Measurements from ENCODE around the gene SORCS3. TPM values are rescaled to one million over a fixed set of nuclear protein-coding genes. Genes with fewer than 3 reads are reported as not detected.

The SORCS3 gene
- polyA plus RNA-seq, 6 donors from 2014 or later, result not detected

DNA sequence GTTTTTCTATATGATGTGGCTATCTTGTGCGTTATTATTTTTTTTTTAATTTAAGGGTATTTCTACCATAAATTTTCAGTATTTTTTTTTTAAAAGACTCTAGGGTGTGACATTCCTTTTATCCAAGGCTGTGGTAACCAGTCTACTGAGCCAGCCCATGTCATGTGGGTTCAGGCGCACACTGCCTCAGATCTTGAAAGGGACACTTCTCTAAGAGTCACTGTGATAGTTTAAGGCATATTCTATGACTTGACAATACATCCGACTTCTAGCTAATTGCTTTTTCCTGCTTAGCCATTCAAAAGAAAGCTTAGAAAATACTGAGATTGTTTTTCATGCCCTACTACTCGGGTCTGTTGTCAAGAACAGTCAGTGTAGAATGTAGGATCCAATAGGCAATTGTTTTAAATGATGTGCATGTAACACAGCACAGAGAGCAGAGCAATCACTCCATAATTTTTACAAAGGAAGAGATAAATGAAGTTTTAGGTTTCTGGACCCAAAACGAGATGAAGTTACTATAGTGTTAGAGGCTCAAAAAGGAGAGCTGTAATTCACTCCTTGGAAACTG is 263.7 kb downstream of the SORCS3 start:
- peaks cover 5 to 9% (median 8%) of the 10 kb centered on the region in 3 donors for H3K27me3 Mint-ChIP-seq
- peaks cover 0 to 2% (median 0%) of the 10 kb centered on the region in 7 donors for H3K9me3 Mint-ChIP-seq
- DNase-seq (no peak), ATAC-seq (ENCODE audit: low read depth in 2 of 2) (no peak)
- H3K27ac Mint-ChIP-seq, result no peak overlapping the region
- no peaks in the 10 kb centered on the region for H3K4me1 Mint-ChIP-seq
- H3K4me3 Mint-ChIP-seq, result no peak overlapping the region
- H3K36me3 Mint-ChIP-seq, result no peaks in the 10 kb centered on the region

DNA sequence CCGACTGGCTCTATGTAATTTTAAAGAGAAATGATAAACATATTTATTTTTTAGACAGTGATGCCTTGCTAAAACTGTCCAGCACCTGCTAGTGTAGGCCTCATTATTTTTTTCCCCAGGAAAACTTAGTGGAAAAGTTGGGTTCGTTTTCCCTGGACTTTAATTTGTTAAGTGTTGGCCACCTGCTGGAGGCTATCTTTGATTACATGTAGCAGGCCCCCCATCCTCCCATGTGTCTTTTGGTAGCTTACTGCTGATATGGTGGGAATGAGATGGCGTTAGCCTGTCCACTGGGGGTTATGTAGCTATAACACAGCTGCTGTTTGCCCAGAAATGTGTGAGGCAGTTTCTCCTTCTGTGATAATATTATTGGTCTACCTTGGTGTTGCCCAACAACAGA is 265.0 kb downstream of the SORCS3 start:
- ATAC-seq (ENCODE audit: low read depth in 2 of 2) (no peak), DNase-seq (no peak)
- Mint-ChIP-seq H3K4me1 (no peaks in the 10 kb centered on the region), H3K27ac (no peak overlapping the region), H3K4me3 (no peak overlapping the region), H3K9me3 (peaks cover 0 to 2% (median 0%) of the 10 kb centered on the region in 7 donors), H3K27me3 (peaks cover 5 to 8% (median 5%) of the 10 kb centered on the region in 3 donors), H3K36me3 (no peaks in the 10 kb centered on the region)

- Mint-ChIP-seq H3K36me3 (no peaks in the 10 kb centered on the region), H3K27me3 (peaks cover 5 to 8% (median 5%) of the 10 kb centered on the region in 3 donors), H3K27ac (no peak overlapping the region), H3K9me3 (peaks cover 0 to 2% (median 0%) of the 10 kb centered on the region in 7 donors), H3K4me3 (no peak overlapping the region), H3K4me1 (no peaks in the 10 kb centered on the region)
- ATAC-seq (ENCODE audit: low read depth in 2 of 2) (no peak), DNase-seq (no peak)
Observed at GRCh38 chr10:104907521-104907920, 266.4 kb downstream of the SORCS3 start.

- Mint-ChIP-seq H3K9me3 (peaks cover 0 to 3% (median 0%) of the 10 kb centered on the region in 7 donors), H3K4me3 (no peak overlapping the region), H3K4me1 (no peaks in the 10 kb centered on the region), H3K36me3 (no peaks in the 10 kb centered on the region), H3K27ac (no peak overlapping the region), H3K27me3 (peaks cover 5 to 8% (median 5%) of the 10 kb centered on the region in 3 donors)
- DNase-seq (no peak), ATAC-seq (ENCODE audit: low read depth in 2 of 2) (no peak)
Observed at GRCh38 chr10:104908581-104908980, 267.5 kb downstream of the SORCS3 start.

DNA sequence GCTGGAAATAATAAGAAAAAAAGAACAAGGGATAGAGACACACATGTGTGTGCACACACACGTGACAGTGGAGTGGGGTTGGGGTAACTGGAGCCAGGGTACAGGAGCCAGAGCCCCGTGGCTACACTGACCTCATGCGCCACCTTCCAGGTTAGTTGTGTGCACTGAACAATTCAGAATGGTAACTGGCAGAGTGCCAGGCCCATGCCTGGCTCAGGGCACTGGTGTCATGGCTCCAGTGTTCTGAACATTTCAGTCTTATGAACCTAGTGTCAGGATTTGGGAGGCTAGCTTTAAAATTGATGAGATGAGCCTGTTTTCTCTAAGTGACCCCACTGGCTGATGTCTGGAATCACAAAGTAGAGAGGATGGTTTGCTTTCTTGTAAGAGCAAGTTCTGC is 269.6 kb downstream of the SORCS3 start:
- H3K27ac Mint-ChIP-seq, result peak overlapping the region in 1 of 6 donors; percentile 9
- H3K36me3 Mint-ChIP-seq, result no peaks in the 10 kb centered on the region

GRCh38 chr10:104913390-104913789 is 272.3 kb downstream of the SORCS3 start:
- DNase-seq (no peak), ATAC-seq (ENCODE audit: low read depth in 2 of 2) (no peak)
- no peaks in the 10 kb centered on the region for H3K36me3 Mint-ChIP-seq
- H3K27ac Mint-ChIP-seq, result no peak overlapping the region
- no peaks in the 10 kb centered on the region for H3K4me1 Mint-ChIP-seq
- H3K4me3 Mint-ChIP-seq, result no peak overlapping the region
- peaks cover 0 to 5% (median 2%) of the 10 kb centered on the region in 7 donors for H3K9me3 Mint-ChIP-seq
- no peaks in the 10 kb centered on the region for H3K27me3 Mint-ChIP-seq

More for the DNA sequence above, 269.6 kb downstream of the SORCS3 start:
- ATAC-seq (ENCODE audit: low read depth in 2 of 2), result no peak
- no peak overlapping the region for H3K4me3 Mint-ChIP-seq
- H3K4me1 Mint-ChIP-seq, result no peaks in the 10 kb centered on the region
- H3K9me3 Mint-ChIP-seq, result peaks cover 0 to 5% (median 2%) of the 10 kb centered on the region in 7 donors
- H3K27me3 Mint-ChIP-seq, result peaks cover under 1 to 2% (median under 1%) of the 10 kb centered on the region in 3 donors
- no peak for DNase-seq

DNA sequence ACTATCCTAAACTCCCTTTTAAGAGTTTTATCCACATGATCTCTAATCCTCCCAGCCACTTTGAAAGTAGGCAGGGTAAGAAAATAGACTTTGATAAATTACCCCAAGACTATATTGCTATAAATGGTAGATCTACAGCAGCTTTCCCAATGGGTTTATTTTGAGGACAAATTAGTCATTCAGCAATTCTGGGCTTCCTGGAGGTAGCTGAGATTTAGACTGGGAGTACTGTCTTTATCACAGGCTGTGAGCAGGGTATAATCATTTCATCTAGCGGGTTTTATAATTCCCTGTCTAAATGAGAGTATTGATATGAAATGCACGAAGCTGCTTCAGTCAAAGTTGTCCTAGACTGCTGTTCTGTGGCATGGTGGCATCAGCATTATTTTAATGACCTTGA is 279.4 kb downstream of the SORCS3 start:
- Mint-ChIP-seq H3K27me3 (peaks cover 0 to 4% (median 0%) of the 10 kb centered on the region in 3 donors), H3K27ac (no peak overlapping the region), H3K4me3 (no peak overlapping the region)

DNA sequence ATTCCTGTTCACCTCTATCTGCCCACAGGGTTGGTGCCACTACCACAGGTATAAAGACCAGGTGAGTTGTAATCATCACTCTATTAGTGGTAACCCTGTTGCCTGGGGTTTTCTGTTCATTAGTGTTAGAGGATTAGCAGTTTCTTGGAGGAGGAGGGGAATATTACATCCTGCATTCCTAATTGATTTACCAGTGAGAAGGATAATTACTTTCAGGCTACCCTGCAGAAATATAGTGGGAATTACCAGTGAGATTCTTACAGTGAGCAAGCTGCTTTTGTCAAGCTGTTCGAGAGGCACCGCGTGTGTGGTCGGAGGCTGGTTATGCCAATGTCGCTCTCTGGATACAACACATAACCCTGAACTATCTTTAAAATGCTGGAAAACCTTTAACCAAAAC is 280.7 kb downstream of the SORCS3 start:
- ATAC-seq (ENCODE audit: low read depth in 2 of 2), result no peak
- Mint-ChIP-seq H3K4me3 (no peak overlapping the region), H3K4me1 (no peaks in the 10 kb centered on the region), H3K9me3 (no peaks in the 10 kb centered on the region), H3K27ac (no peak overlapping the region), H3K27me3 (peaks cover 0 to 4% (median 0%) of the 10 kb centered on the region in 3 donors), H3K36me3 (no peaks in the 10 kb centered on the region)
- DNase-seq, result no peak

More for the DNA sequence above, 279.4 kb downstream of the SORCS3 start:
- H3K9me3 Mint-ChIP-seq, result no peaks in the 10 kb centered on the region
- H3K36me3 Mint-ChIP-seq, result no peaks in the 10 kb centered on the region
- DNase-seq, result no peak
- ATAC-seq (ENCODE audit: low read depth in 2 of 2), result no peak
- H3K4me1 Mint-ChIP-seq, result no peaks in the 10 kb centered on the region

GRCh38 chr10:104922810-104923209 is 281.7 kb downstream of the SORCS3 start:
- H3K36me3 Mint-ChIP-seq, result no peaks in the 10 kb centered on the region
- peaks cover 0 to 4% (median 0%) of the 10 kb centered on the region in 3 donors for H3K27me3 Mint-ChIP-seq
- ATAC-seq (ENCODE audit: low read depth in 2 of 2) (no peak), DNase-seq (no peak)
- no peak overlapping the region for H3K4me3 Mint-ChIP-seq
- no peaks in the 10 kb centered on the region for H3K9me3 Mint-ChIP-seq
- no peaks in the 10 kb centered on the region for H3K4me1 Mint-ChIP-seq
- no peak overlapping the region for H3K27ac Mint-ChIP-seq

- H3K27ac Mint-ChIP-seq, result no peak overlapping the region
- ATAC-seq (ENCODE audit: low read depth in 2 of 2), result no peak
- H3K27me3 Mint-ChIP-seq, result peaks cover 0 to 4% (median 0%) of the 10 kb centered on the region in 3 donors
- no peaks in the 10 kb centered on the region for H3K4me1 Mint-ChIP-seq
- no peaks in the 10 kb centered on the region for H3K36me3 Mint-ChIP-seq
- H3K9me3 Mint-ChIP-seq, result no peaks in the 10 kb centered on the region
- DNase-seq, result no peak
- H3K4me3 Mint-ChIP-seq, result no peak overlapping the region
Observed at GRCh38 chr10:104923501-104923900, 282.4 kb downstream of the SORCS3 start.

- peaks cover 0 to 4% (median 0%) of the 10 kb centered on the region in 3 donors for H3K27me3 Mint-ChIP-seq
- no peaks in the 10 kb centered on the region for H3K9me3 Mint-ChIP-seq
- H3K4me3 Mint-ChIP-seq, result no peak overlapping the region
- no peak for DNase-seq
- no peak overlapping the region for H3K27ac Mint-ChIP-seq
- H3K36me3 Mint-ChIP-seq, result no peaks in the 10 kb centered on the region
- no peak for ATAC-seq (ENCODE audit: low read depth in 2 of 2)
- H3K4me1 Mint-ChIP-seq, result no peaks in the 10 kb centered on the region
Observed at GRCh38 chr10:104924101-104924795, 283.2 kb downstream of the SORCS3 start.

DNA sequence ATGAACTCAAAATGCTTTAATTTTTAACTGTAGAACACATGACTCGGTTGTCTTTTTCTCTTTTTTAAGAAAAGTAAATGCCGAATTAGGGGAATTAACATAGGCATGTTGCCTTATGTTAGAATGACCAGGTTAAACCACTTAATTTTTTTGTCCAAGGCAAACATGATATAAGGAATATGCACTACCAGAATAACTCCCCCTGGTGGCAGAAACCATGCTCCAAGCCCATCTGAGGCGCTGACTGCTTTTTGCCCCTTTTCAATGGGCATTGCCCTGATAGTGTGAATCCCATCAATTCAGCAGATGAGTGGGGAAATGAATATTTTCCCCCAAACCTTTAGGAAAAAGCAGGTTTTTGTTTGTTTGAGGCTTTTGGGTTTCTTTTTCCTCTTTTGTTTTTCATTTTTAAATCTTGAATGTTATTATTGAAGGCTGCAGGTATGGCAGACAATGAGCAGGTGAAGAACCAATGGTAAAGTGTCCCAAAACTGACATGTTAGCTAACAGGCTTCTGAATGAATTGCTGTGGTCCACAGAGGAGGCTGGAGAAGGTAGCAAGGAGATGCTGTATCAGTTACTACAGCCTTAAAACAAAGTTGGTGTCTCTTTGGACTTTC is 284.3 kb downstream of the SORCS3 start:
- no peak overlapping the region for H3K4me3 Mint-ChIP-seq
- H3K27me3 Mint-ChIP-seq, result peaks cover 0 to 2% (median 0%) of the 10 kb centered on the region in 3 donors

GRCh38 chr10:104928734-104929133 is 287.6 kb downstream of the SORCS3 start:
- Mint-ChIP-seq H3K27me3 (peaks cover 0 to 8% (median 0%) of the 10 kb centered on the region in 3 donors), H3K27ac (no peak overlapping the region), H3K9me3 (no peaks in the 10 kb centered on the region), H3K36me3 (no peaks in the 10 kb centered on the region), H3K4me3 (no peak overlapping the region), H3K4me1 (no peaks in the 10 kb centered on the region)
- ATAC-seq (ENCODE audit: low read depth in 2 of 2), result no peak
- no peak for DNase-seq

More for the DNA sequence above, 284.3 kb downstream of the SORCS3 start:
- Mint-ChIP-seq H3K27ac (no peak overlapping the region), H3K36me3 (no peaks in the 10 kb centered on the region), H3K4me1 (no peaks in the 10 kb centered on the region), H3K9me3 (no peaks in the 10 kb centered on the region)
- ATAC-seq (ENCODE audit: low read depth in 2 of 2) (no peak), DNase-seq (no peak)
